Esophagus squamous epithelium (tissue), 4 donors: ENCODE data around the gene MYO1D.

Experiments used
- POLR2A ChIP-seq, 4 donors: fragments of 450-650 bp; IDR thresholded peaks; one replicate each; pipeline ENCODE4 v1.6.1; 2017; ENCODE audit warnings: antibody characterized with exemption in 4 of 4, mild to moderate bottlenecking in 4 of 4, moderate library complexity in 3 of 4
- TF ChIP-seq, protein P1 (sequence below), 6 experiments: fragments of 450-650 bp in 4 of 6; fragments of 200-600 bp in 2 of 6; sonication (generic) in 2 of 6; IDR thresholded peaks; one replicate each; pipeline ENCODE4 v1.5.1; 2016 to 2019; ENCODE audit warnings: antibody characterized with exemption in 6 of 6, mild to moderate bottlenecking in 4 of 6, moderate library complexity in 4 of 6

- TF ChIP-seq, protein P1, sequence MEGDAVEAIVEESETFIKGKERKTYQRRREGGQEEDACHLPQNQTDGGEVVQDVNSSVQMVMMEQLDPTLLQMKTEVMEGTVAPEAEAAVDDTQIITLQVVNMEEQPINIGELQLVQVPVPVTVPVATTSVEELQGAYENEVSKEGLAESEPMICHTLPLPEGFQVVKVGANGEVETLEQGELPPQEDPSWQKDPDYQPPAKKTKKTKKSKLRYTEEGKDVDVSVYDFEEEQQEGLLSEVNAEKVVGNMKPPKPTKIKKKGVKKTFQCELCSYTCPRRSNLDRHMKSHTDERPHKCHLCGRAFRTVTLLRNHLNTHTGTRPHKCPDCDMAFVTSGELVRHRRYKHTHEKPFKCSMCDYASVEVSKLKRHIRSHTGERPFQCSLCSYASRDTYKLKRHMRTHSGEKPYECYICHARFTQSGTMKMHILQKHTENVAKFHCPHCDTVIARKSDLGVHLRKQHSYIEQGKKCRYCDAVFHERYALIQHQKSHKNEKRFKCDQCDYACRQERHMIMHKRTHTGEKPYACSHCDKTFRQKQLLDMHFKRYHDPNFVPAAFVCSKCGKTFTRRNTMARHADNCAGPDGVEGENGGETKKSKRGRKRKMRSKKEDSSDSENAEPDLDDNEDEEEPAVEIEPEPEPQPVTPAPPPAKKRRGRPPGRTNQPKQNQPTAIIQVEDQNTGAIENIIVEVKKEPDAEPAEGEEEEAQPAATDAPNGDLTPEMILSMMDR (IDR thresholded peaks at IDR 0.05) = no peak
- no peak for TF ChIP-seq POLR2A (IDR thresholded peaks at IDR 0.05)
Measured at GRCh38 chr17:32518646-32519227, 358.2 kb downstream of the MYO1D start.
